K562 (cell line): ENCODE measurements around the gene ENHO. TPM values are rescaled to one million over a fixed set of nuclear protein-coding genes. Genes with fewer than 3 reads are reported as not detected.

Experiments used
- ATAC-seq: fragments of 200-7000 bp; cut with Tn5 transposase; 3 replicates; pipeline ENCODE4 v1.9.1; 2020; ENCODE audit warnings: moderate library complexity
- BruUV-seq: library from RNA; stranded (reverse); fragments of 400-500 nt; replicated peaks from 2 replicates; lab custom pipeline; 2021; lab: Mats Ljungman, UMichigan
- CTCF ChIA-PET: fragments of 300-600 bp; formaldehyde crosslinking; extraction: SDS; loops from one replicate; lab custom pipeline; 2021; ENCODE audit warnings: low intra/inter-chr PET ratio; lab: Yijun Ruan, JAX
- POLR2A ChIA-PET: fragments of 300-600, 350-650 bp; sonication (Branson Sonifier 250); formaldehyde crosslinking; extraction: SDS; loops from one replicate; lab custom pipeline; 2021; ENCODE audit warnings: antibody characterized with exemption, inconsistent platforms; lab: Yijun Ruan, JAX
- DNase-seq, 4 experiments: peaks; one replicate each; pipeline versions ENCODE4 v3.0.0 to v3.0.0-alpha.2; 2011 to 2018; ENCODE audit warnings: low spot score in 3 of 4, mixed read lengths in 3 of 4; ENCODE audit errors: extremely low read depth in 1 of 4
- FAIRE-seq: peaks from 2 replicates; lab custom pipeline; 2011; peaks lifted over from hg19 to GRCh38; lab: Jason Lieb, UNC
- H2AFZ ChIP-seq: 2 replicates; pipeline ENCODE4 v1.6.0; 2011; ENCODE audit warnings: low read depth, low read length, control low read depth, inconsistent platforms
- H3K27ac ChIP-seq: fragments of 200-600 bp; 3 replicates; pipeline ENCODE4 v1.8.0; 2011; ENCODE audit warnings: low read depth, mild to moderate bottlenecking, control low read depth, inconsistent platforms, low read length, moderate library complexity, mixed read lengths; ENCODE audit errors: extremely low read depth
- H3K27me3 ChIP-seq, 2 experiments: fragments of 300-600 bp in 1 of 2; 2 replicates in 1 of 2; 3 replicates in 1 of 2; pipeline versions ENCODE4 v1.6.0 to v1.8.0; 2011; ENCODE audit warnings: inconsistent platforms in 2 of 2, low read length in 2 of 2, mild to moderate bottlenecking in 1 of 2, mixed read lengths in 1 of 2, moderate library complexity in 1 of 2; ENCODE audit not compliant: control insufficient read depth in 2 of 2, insufficient read depth in 2 of 2
- H3K36me3 ChIP-seq: fragments of 300-600 bp; 3 replicates; pipeline ENCODE4 v1.8.0; 2011; ENCODE audit warnings: mild to moderate bottlenecking, low read length, inconsistent platforms; ENCODE audit not compliant: control insufficient read depth, insufficient read depth
- H3K4me1 ChIP-seq, 2 experiments: fragments of 200-600 bp in 1 of 2; replicated peaks in 1 of 2; 2 replicates in 1 of 2; 3 replicates in 1 of 2; pipeline versions ENCODE4 v1.5.1 to v1.8.0; 2011; ENCODE audit warnings: inconsistent platforms in 2 of 2, low read length in 2 of 2, mild to moderate bottlenecking in 1 of 2, mixed read lengths in 1 of 2, moderate library complexity in 1 of 2; ENCODE audit not compliant: control insufficient read depth in 2 of 2, insufficient read depth in 2 of 2
- H3K4me2 ChIP-seq: 2 replicates; pipeline ENCODE4 v1.6.1; 2011; ENCODE audit warnings: low read length, control low read depth, inconsistent platforms, mixed read lengths; ENCODE audit not compliant: insufficient read depth
- H3K4me3 ChIP-seq: fragments of 200-600 bp; sonication (generic), shearing (Covaris generic); 2 replicates; pipeline ENCODE4 v1.5.1; 2016; ENCODE audit warnings: control low read depth, inconsistent platforms
- H3K79me2 ChIP-seq: fragments of 200-600 bp; 3 replicates; pipeline ENCODE4 v1.8.0; 2011; ENCODE audit warnings: low read length, inconsistent platforms; ENCODE audit not compliant: control insufficient read depth, insufficient read depth
- H3K9ac ChIP-seq, 2 experiments: 2 replicates each; pipeline versions ENCODE4 v1.6.0 to v1.6.1; 2011; ENCODE audit warnings: low read depth in 2 of 2, low read length in 2 of 2, control low read depth in 1 of 2, inconsistent platforms in 1 of 2, mild to moderate bottlenecking in 1 of 2, mixed read lengths in 1 of 2; ENCODE audit not compliant: insufficient read depth in 1 of 2
- H3K9me1 ChIP-seq: one replicate; pipeline ENCODE4 v1.6.0; 2011; ENCODE audit warnings: inconsistent platforms, mild to moderate bottlenecking, low read length, moderate library complexity; ENCODE audit not compliant: control insufficient read depth, insufficient read depth
- H3K9me3 ChIP-seq: replicated peaks from 2 replicates; pipeline ENCODE4 v1.5.1; 2011; ENCODE audit warnings: low read depth, low read length, inconsistent platforms; ENCODE audit not compliant: control insufficient read depth, insufficient read depth
- H4K20me1 ChIP-seq: replicated peaks from 2 replicates; pipeline ENCODE4 v1.6.1; 2011; ENCODE audit warnings: low read length, inconsistent platforms, mixed read lengths; ENCODE audit not compliant: control insufficient read depth, insufficient read depth
- CREB3 ChIP-seq: fragments of 450-650 bp; conservative IDR thresholded peaks from 2 replicates; pipeline ENCODE4 v1.6.1; 2016; ENCODE audit warnings: missing genetic modification characterization, low read depth, mild to moderate bottlenecking, missing compliant biosample characterization, moderate library complexity
- CUX1 ChIP-seq: fragments of 200-800 bp; sonication (Bioruptor generic); IDR thresholded peaks from 2 replicates; pipeline ENCODE4 v1.6.1; 2016; ENCODE audit warnings: missing genetic modification characterization, missing compliant biosample characterization
- GTF2E2 ChIP-seq: fragments of 200-800 bp; sonication (Bioruptor generic); IDR thresholded peaks from 2 replicates; pipeline ENCODE4 v1.6.1; 2016; ENCODE audit warnings: missing genetic modification characterization, missing compliant biosample characterization
- GTF2F1 ChIP-seq: IDR thresholded peaks from 2 replicates; pipeline ENCODE4 v1.6.1; 2011; ENCODE audit warnings: low read depth, low read length, improper control_type of control experiment
- ZBTB7A ChIP-seq: IDR thresholded peaks from 2 replicates; pipeline ENCODE4 v1.6.1; 2011; ENCODE audit warnings: low read depth, mild to moderate bottlenecking, low read length, moderate library complexity, borderline replicate concordance; ENCODE audit not compliant: control insufficient read depth
- WGBS: fragments of 100-300 bp; shearing (Covaris generic); methylation state at CpG from one replicate; pipeline ENCODE4 v1.1.6; 2016; ENCODE audit warnings: low coverage, mixed read lengths; ENCODE audit not compliant: insufficient coverage; ENCODE audit errors: missing lambda C conversion rate; 5-methylcytosine and 5-hydroxymethylcytosine counted together
- in situ Hi-C: fragments of 300-500 bp; cut with MboI; formaldehyde crosslinking; loops from 4 replicates; pipeline ENCODE4 v1.15.0; 2018; ENCODE audit warnings: inconsistent platforms, mixed read lengths
- intact Hi-C: fragments of 100-400 bp; cut with micrococcal nuclease; formaldehyde crosslinking; loops from 2 replicates; pipeline ENCODE4 v1.14.2; 2022
- polyA plus RNA-seq, 8 experiments: library from polyadenylated mRNA; depleted of rRNA in 4 of 8; stranded (reverse) in 5 of 8; unstranded in 3 of 8; fragments of >200 nt; fragmentation: Nextera tagmentation in 2 of 8; fragmentation: Illumina TruSeq in 1 of 8; extraction: Ambion mirVana in 2 of 8; extraction: Trizol in 1 of 8; gene quantifications; 2 replicates each; pipeline versions ENCODE4 v1.2.1 to v1.2.3, GENCODE V29; 2011 to 2014; ENCODE audit warnings: inconsistent platforms in 1 of 8, missing spikeins in 1 of 8
- total RNA-seq, 7 experiments: library from RNA; depleted of rRNA in 6 of 7; stranded (reverse); fragments of >200 nt in 6 of 7; fragmentation: Illumina TruSeq in 2 of 7; extraction: Trizol in 2 of 7; gene quantifications; 2 replicates each; pipeline versions ENCODE4 v1.2.1 to v1.2.3, GENCODE V29; 2011 to 2021; ENCODE audit warnings: low replicate concordance in 1 of 7

Gene ENHO
- total and polyA plus RNA-seq, 9 of the 15 experiments (the other 6 are each of a cell fraction or from before 2014, with no cell fraction given), result 0.24 TPM; not detected in 8

DNA sequence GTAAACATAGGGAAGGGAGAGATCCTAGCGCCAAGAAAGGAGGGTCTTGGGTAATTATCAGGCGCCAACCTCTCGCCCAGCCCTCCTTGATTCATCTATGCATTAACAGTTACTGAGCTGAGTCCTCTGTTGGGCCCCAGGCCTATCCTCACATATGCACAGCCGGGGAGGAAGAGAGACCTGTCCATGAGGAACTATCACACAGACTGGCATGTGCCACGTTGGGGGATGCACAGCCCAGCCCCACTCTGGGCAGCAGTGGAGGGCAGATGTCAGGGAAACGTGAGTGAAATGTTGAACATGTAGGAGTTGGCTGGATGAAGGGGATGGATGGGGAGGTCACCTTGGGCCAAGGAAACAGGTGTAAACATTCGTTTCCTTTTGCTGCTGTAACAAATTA, 18.8 kb upstream of the ENHO start:
- no TSS peak for BruUV-seq
- TF ChIP-seq CUX1 (no peak), GTF2E2 (tag) (no peak), ZBTB7A (no peak), CREB3 (tag) (no peak), GTF2F1 (no peak)
- in situ Hi-C loops, result no loop called here
- CTCF ChIA-PET, result no interaction called here
- Histone ChIP-seq H3K36me3 (no peaks in the 10 kb centered on the region), H4K20me1 (no peaks in the 10 kb centered on the region), H3K9ac (no peak overlapping the region), H3K4me1 (no peaks in the 10 kb centered on the region), H3K4me3 (no peak overlapping the region), H3K4me2 (no peak overlapping the region), H3K9me3 (no peaks in the 10 kb centered on the region), H3K27ac (no peak overlapping the region), H3K9me1 (no peaks in the 10 kb centered on the region), H3K79me2 (no peaks in the 10 kb centered on the region), H3K27me3 (peaks cover 0 to 22% of the 10 kb centered on the region in 2 experiments; a peak in 2 of 5 replicates), H2AFZ (no peak overlapping the region)
- 0% methylated on average over 6 of the region's 7 CpGs for WGBS
- POLR2A ChIA-PET, result no interaction called here
- intact Hi-C loops, result no loop called here
- DNase-seq, result no peak
- ATAC-seq, result no peak
- no peak for FAIRE-seq
